Neural cell (in vitro differentiated cells): ENCODE measurements around the gene CDK6. TPM values are rescaled to one million over a fixed set of nuclear protein-coding genes. Genes with fewer than 3 reads are reported as not detected.

Source experiments
- H2AFZ ChIP-seq: fragments of 200-600, 300-800 bp; sonication (generic), shearing (Covaris generic); 2 replicates; pipeline ENCODE4 v1.6.0; 2014; ENCODE audit warnings: low read depth, mild to moderate bottlenecking, antibody characterized with exemption, low read length, moderate library complexity
- H3F3A ChIP-seq: fragments of 200-600 bp; shearing (Covaris generic); 2 replicates; pipeline ENCODE4 v1.6.1; 2016; ENCODE audit warnings: mild to moderate bottlenecking, moderate library complexity, mixed read lengths, antibody characterized with exemption, low read length; ENCODE audit not compliant: insufficient read depth, poor library complexity, severe bottlenecking
- H3K27ac ChIP-seq: fragments of 200-600, 300-800 bp; sonication (generic), shearing (Covaris generic); 2 replicates; pipeline ENCODE4 v1.5.1; 2014; ENCODE audit warnings: mild to moderate bottlenecking, low read length, moderate library complexity
- H3K27me3 ChIP-seq: fragments of 300-800, 200-600 bp; sonication (generic), shearing (Covaris generic); 2 replicates; pipeline ENCODE4 v1.6.0; 2014; ENCODE audit warnings: mild to moderate bottlenecking, low read depth, low read length, moderate library complexity; ENCODE audit not compliant: insufficient read depth
- H3K36me3 ChIP-seq: fragments of 300-800, 200-600 bp; sonication (generic), shearing (Covaris generic); 2 replicates; pipeline ENCODE4 v1.5.1; 2014; ENCODE audit warnings: mild to moderate bottlenecking, antibody characterized with exemption, low read length, moderate library complexity; ENCODE audit not compliant: insufficient read depth
- H3K4me2 ChIP-seq: fragments of 300-800, 200-600 bp; sonication (generic), shearing (Covaris generic); 2 replicates; pipeline ENCODE4 v1.6.0; 2014; ENCODE audit warnings: mild to moderate bottlenecking, low read length
- H3K4me3 ChIP-seq: fragments of 300-800, 200-600 bp; sonication (generic), shearing (Covaris generic); 2 replicates; pipeline ENCODE4 v1.5.1; 2014; ENCODE audit warnings: mild to moderate bottlenecking, low read length, moderate library complexity
- H3K79me2 ChIP-seq: fragments of 200-600 bp; shearing (Covaris generic); replicated peaks from 2 replicates; pipeline ENCODE4 v1.6.0; 2014; ENCODE audit warnings: mild to moderate bottlenecking, low read length, moderate library complexity; ENCODE audit not compliant: insufficient read depth
- H3K9ac ChIP-seq: fragments of 300-800, 200-600 bp; sonication (generic), shearing (Covaris generic); 2 replicates; pipeline ENCODE4 v1.6.1; 2016; ENCODE audit warnings: mild to moderate bottlenecking, low read length, mixed read lengths
- H3K9me2 ChIP-seq: fragments of 200-600 bp; shearing (Covaris generic); 2 replicates; pipeline ENCODE4 v1.6.1; 2016; ENCODE audit warnings: mild to moderate bottlenecking, low read length, mixed read lengths; ENCODE audit not compliant: insufficient read depth
- H3K9me3 ChIP-seq: fragments of 200-600, 300-800 bp; sonication (generic), shearing (Covaris generic); 2 replicates; pipeline ENCODE4 v1.6.1; 2016; ENCODE audit warnings: mild to moderate bottlenecking, mixed run types, low read length, moderate library complexity, mixed read lengths
- H4K20me1 ChIP-seq: fragments of 200-600 bp; shearing (Covaris generic); 2 replicates; pipeline ENCODE4 v1.6.1; 2016; ENCODE audit warnings: mild to moderate bottlenecking, mixed run types; ENCODE audit not compliant: insufficient read depth
- CTCF ChIP-seq: fragments of 450-650 bp; IDR thresholded peaks from 2 replicates; pipeline ENCODE4 v1.5.1; 2014; ENCODE audit warnings: antibody characterized with exemption, mild to moderate bottlenecking, moderate library complexity; ENCODE audit not compliant: poor library complexity, severe bottlenecking
- EP300 ChIP-seq: fragments of 450-650 bp; conservative IDR thresholded peaks from 2 replicates; pipeline ENCODE4 v1.6.1; 2014; ENCODE audit warnings: antibody characterized with exemption, mild to moderate bottlenecking, moderate library complexity; ENCODE audit not compliant: poor library complexity, severe bottlenecking
- EZH2 ChIP-seq: fragments of 200-600, 300-800 bp; shearing (Covaris generic), sonication (generic); IDR thresholded peaks from 2 replicates; pipeline ENCODE4 v1.6.1; 2014; ENCODE audit warnings: antibody characterized with exemption, low read length, borderline replicate concordance, mild to moderate bottlenecking; ENCODE audit not compliant: insufficient read depth, poor library complexity, severe bottlenecking
- MXI1 ChIP-seq: fragments of 450-650 bp; conservative IDR thresholded peaks from 2 replicates; pipeline ENCODE4 v1.6.1; 2014; ENCODE audit warnings: antibody characterized with exemption, mild to moderate bottlenecking; ENCODE audit not compliant: poor library complexity, severe bottlenecking
- POLR2AphosphoS5 ChIP-seq: IDR thresholded peaks from 2 replicates; pipeline ENCODE4 v1.6.1; 2012
- RAD21 ChIP-seq: fragments of 450-650 bp; conservative IDR thresholded peaks from 2 replicates; pipeline ENCODE4 v1.6.1; 2014; ENCODE audit warnings: antibody characterized with exemption, mild to moderate bottlenecking, moderate library complexity
- REST ChIP-seq: IDR thresholded peaks from 2 replicates; pipeline ENCODE4 v1.6.1; 2012; ENCODE audit warnings: borderline replicate concordance
- SMC3 ChIP-seq: fragments of 450-650 bp; conservative IDR thresholded peaks from 2 replicates; pipeline ENCODE4 v1.6.1; 2014; ENCODE audit warnings: antibody characterized with exemption, mild to moderate bottlenecking, moderate library complexity; ENCODE audit not compliant: poor library complexity
- TAF1 ChIP-seq: IDR thresholded peaks from 2 replicates; pipeline ENCODE4 v1.6.1; 2012; ENCODE audit warnings: low read depth
- polyA plus RNA-seq: library from polyadenylated mRNA; depleted of rRNA; stranded (reverse); fragments of >200 nt; gene quantifications from 2 replicates; pipeline ENCODE4 v1.2.3, GENCODE V29; 2014

Gene CDK6
- polyA plus RNA-seq, 1 donor from 2014 or later: 4.1 TPM

GRCh38 chr7:92815412-92815811 is 21.0 kb downstream of the CDK6 start:
- Histone ChIP-seq H3K9ac (no peak overlapping the region), H3K4me3 (no peak overlapping the region), H3K36me3 (no peaks in the 10 kb centered on the region), H3K27me3 (no peaks in the 10 kb centered on the region), H3K4me2 (no peak overlapping the region), H2AFZ (no peak overlapping the region), H4K20me1 (no peaks in the 10 kb centered on the region), H3K27ac (no peak overlapping the region), H3K9me3 (peaks cover 4% of the 10 kb centered on the region), H3F3A (no peaks in the 10 kb centered on the region), H3K79me2 (peaks cover 24% of the 10 kb centered on the region), H3K9me2 (no peaks in the 10 kb centered on the region)
- TF ChIP-seq REST: no peak
- TF ChIP-seq CTCF: no peak
- TF ChIP-seq EZH2: no peak
- TF ChIP-seq SMC3: no peak
- TF ChIP-seq RAD21: no peak
- no peak for TF ChIP-seq EP300
- no peak for TF ChIP-seq POLR2AphosphoS5
- TF ChIP-seq TAF1: no peak
- no peak for TF ChIP-seq MXI1

GRCh38 chr7:92813390-92814024 is 22.9 kb downstream of the CDK6 start:
- H4K20me1 ChIP-seq: no peaks in the 10 kb centered on the region
- no peaks in the 10 kb centered on the region for H3K9me2 ChIP-seq
- H3K27ac ChIP-seq: no peak overlapping the region
- H3K79me2 ChIP-seq: peaks cover 18% of the 10 kb centered on the region
- H3K27me3 ChIP-seq: no peaks in the 10 kb centered on the region
- H3K4me2 ChIP-seq: no peak overlapping the region
- peaks cover 4% of the 10 kb centered on the region for H3K9me3 ChIP-seq
- H3F3A ChIP-seq: no peaks in the 10 kb centered on the region
- no peak overlapping the region for H3K9ac ChIP-seq
- no peak overlapping the region for H3K4me3 ChIP-seq
- TF ChIP-seq POLR2AphosphoS5 (no peak), CTCF (no peak), EZH2 (no peak), SMC3 (no peak), TAF1 (no peak), MXI1 (no peak), RAD21 (no peak), EP300 (no peak), REST (no peak)
- no peak overlapping the region for H2AFZ ChIP-seq
- H3K36me3 ChIP-seq: no peaks in the 10 kb centered on the region
